HepG2 (cell line): Measurements from ENCODE around the gene USP11. TPM values are rescaled to one million over a fixed set of nuclear protein-coding genes. Genes with fewer than 3 reads are reported as not detected.

Experiments used
- DMTF1 ChIP-seq: sonication (generic); formaldehyde crosslinking; IDR thresholded peaks from 2 replicates; pipeline ENCODE4 v1.4.0; 2020; ENCODE audit warnings: mild to moderate bottlenecking, missing genetic modification reagents
- ELF4 ChIP-seq: sonication (generic); formaldehyde crosslinking; IDR thresholded peaks from 2 replicates; pipeline ENCODE4 v1.5.0; 2020; ENCODE audit warnings: missing genetic modification reagents, mild to moderate bottlenecking, moderate library complexity, borderline replicate concordance
- ETS1 ChIP-seq: sonication (generic); formaldehyde crosslinking; IDR thresholded peaks from 2 replicates; pipeline ENCODE4 v1.4.0; 2020; ENCODE audit warnings: missing genetic modification reagents
- FLYWCH1 ChIP-seq: sonication (generic); formaldehyde crosslinking; IDR thresholded peaks from 2 replicates; pipeline ENCODE4 v1.8.1; 2023; ENCODE audit warnings: mild to moderate bottlenecking, missing genetic modification reagents
- HNRNPUL1 ChIP-seq: fragments of 200-400 bp; formaldehyde crosslinking; IDR thresholded peaks from 2 replicates; pipeline ENCODE4 v1.6.1; 2017; ENCODE audit warnings: low read depth, mild to moderate bottlenecking, low read length, moderate library complexity
- KAT2B ChIP-seq: fragments of 150-350 bp; IDR thresholded peaks from 2 replicates; pipeline ENCODE4 v1.6.1; 2014; ENCODE audit warnings: low read depth, low read length, borderline replicate concordance
- MIER3 ChIP-seq: IDR thresholded peaks from 2 replicates; pipeline ENCODE4 v1.6.1; 2016; ENCODE audit warnings: missing compliant biosample characterization, borderline replicate concordance
- NFE2 ChIP-seq: sonication (generic); formaldehyde crosslinking; IDR thresholded peaks from 2 replicates; pipeline ENCODE4 v1.4.0; 2020; ENCODE audit warnings: missing genetic modification reagents
- PLSCR1 ChIP-seq: sonication (generic); formaldehyde crosslinking; IDR thresholded peaks from 2 replicates; pipeline ENCODE4 v1.5.0; 2020; ENCODE audit warnings: missing genetic modification reagents, mild to moderate bottlenecking, borderline replicate concordance
- RARA ChIP-seq: IDR thresholded peaks from 2 replicates; pipeline ENCODE4 v1.6.1; 2016; ENCODE audit warnings: missing genetic modification reagents, missing compliant biosample characterization
- RXRA ChIP-seq: sonication (generic); formaldehyde crosslinking; IDR thresholded peaks from 2 replicates; pipeline ENCODE4 v1.5.1; 2020; ENCODE audit warnings: missing genetic modification reagents
- SP2 ChIP-seq: sonication (generic); formaldehyde crosslinking; IDR thresholded peaks from 2 replicates; pipeline ENCODE4 v1.5.1; 2020; ENCODE audit warnings: mild to moderate bottlenecking, missing genetic modification reagents
- SP4 ChIP-seq: sonication (generic); formaldehyde crosslinking; IDR thresholded peaks from 2 replicates; pipeline ENCODE4 v1.8.1; 2023; ENCODE audit warnings: mild to moderate bottlenecking, missing genetic modification reagents
- SUZ12 ChIP-seq: fragments of 150-350 bp; IDR thresholded peaks from 2 replicates; pipeline ENCODE4 v1.6.1; 2014; ENCODE audit warnings: low read depth, low read length
- U2AF1 ChIP-seq: fragments of 200-400 bp; formaldehyde crosslinking; optimal IDR thresholded peaks from 2 replicates; pipeline ENCODE3; 2017; ENCODE audit warnings: mild to moderate bottlenecking, low read depth, low read length
- ZBTB20 ChIP-seq: sonication (generic); formaldehyde crosslinking; IDR thresholded peaks from 2 replicates; pipeline ENCODE4 v1.8.1; 2023; ENCODE audit warnings: missing genetic modification reagents, low read depth, mild to moderate bottlenecking, borderline replicate concordance
- ZNF264 ChIP-seq: sonication (generic); formaldehyde crosslinking; IDR thresholded peaks from 2 replicates; pipeline ENCODE4 v1.4.0; 2020; ENCODE audit warnings: missing genetic modification reagents
- ZNF317 ChIP-seq: sonication (generic); formaldehyde crosslinking; IDR thresholded peaks from 2 replicates; pipeline ENCODE4 v1.5.0; 2020; ENCODE audit warnings: mild to moderate bottlenecking, missing genetic modification reagents
- ZNF446 ChIP-seq: sonication (generic); formaldehyde crosslinking; IDR thresholded peaks from 2 replicates; pipeline ENCODE4 v1.5.0; 2020; ENCODE audit warnings: mild to moderate bottlenecking, missing genetic modification reagents
- ZNF562 ChIP-seq: sonication (generic); formaldehyde crosslinking; IDR thresholded peaks from 2 replicates; pipeline ENCODE4 v1.8.0; 2022; ENCODE audit warnings: missing genetic modification reagents, borderline replicate concordance
- ZNF800 ChIP-seq: sonication (generic); formaldehyde crosslinking; IDR thresholded peaks from 2 replicates; pipeline ENCODE4 v1.4.0; 2020; ENCODE audit warnings: missing genetic modification reagents
- polyA plus RNA-seq, 8 experiments: library from polyadenylated mRNA; depleted of rRNA in 3 of 8; stranded (reverse) in 7 of 8; unstranded in 1 of 8; fragments of >200 nt; fragmentation: Illumina TruSeq in 4 of 8; extraction: Trizol in 4 of 8; gene quantifications; 2 replicates each; pipeline versions ENCODE4 v1.2.1 to v1.2.3, GENCODE V29; 2011 to 2016; ENCODE audit warnings: low read depth in 4 of 8, missing spikeins in 1 of 8, mixed read lengths in 1 of 8; ENCODE audit not compliant: insufficient read depth in 1 of 8
- total RNA-seq, 5 experiments: library from RNA; depleted of rRNA; stranded (reverse); fragments of >200 nt; fragmentation: Illumina TruSeq; extraction: Trizol; gene quantifications; 2 replicates each; pipeline ENCODE4 v1.2.3, GENCODE V29; 2016; ENCODE audit warnings: low read depth in 1 of 5
- TF ChIP-seq, protein P1 (sequence below): sonication (generic); formaldehyde crosslinking; IDR thresholded peaks from 2 replicates; pipeline ENCODE4 v1.8.0; 2022; ENCODE audit warnings: mild to moderate bottlenecking, missing genetic modification reagents; ENCODE audit not compliant: insufficient replicate concordance
- TF ChIP-seq, protein P2 (sequence below): IDR thresholded peaks from 2 replicates; pipeline ENCODE4 v1.6.1; 2016; ENCODE audit warnings: missing genetic modification reagents, missing compliant biosample characterization

USP11 gene
- total and polyA plus RNA-seq, 2 of the 13 experiments (the other 11 are each of a cell fraction or from before 2014, with no cell fraction given), result 23.8 to 31.7 TPM

DNA sequence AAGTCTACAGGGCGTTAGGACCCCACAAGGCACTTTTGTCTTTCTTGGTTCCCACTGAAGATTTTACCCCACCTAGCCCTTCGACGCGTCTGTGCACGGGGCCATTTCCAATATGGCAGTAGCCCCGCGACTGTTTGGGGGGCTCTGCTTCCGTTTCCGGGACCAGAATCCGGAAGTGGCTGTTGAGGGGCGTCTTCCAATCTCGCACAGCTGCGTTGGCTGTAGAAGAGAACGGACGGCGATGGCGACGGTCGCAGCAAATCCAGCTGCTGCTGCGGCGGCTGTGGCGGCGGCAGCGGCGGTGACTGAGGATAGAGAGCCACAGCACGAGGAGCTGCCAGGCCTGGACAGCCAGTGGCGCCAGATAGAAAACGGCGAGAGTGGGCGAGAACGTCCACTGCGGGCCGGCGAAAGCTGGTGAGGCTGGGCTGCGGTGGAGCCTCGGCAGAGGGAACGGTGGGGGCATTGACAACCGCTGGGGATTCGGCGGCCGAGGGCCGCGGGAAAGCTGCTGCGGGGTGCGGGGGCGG is at the start of gene USP11 (continued):
- no peak for TF ChIP-seq U2AF1
- TF ChIP-seq, protein P1, sequence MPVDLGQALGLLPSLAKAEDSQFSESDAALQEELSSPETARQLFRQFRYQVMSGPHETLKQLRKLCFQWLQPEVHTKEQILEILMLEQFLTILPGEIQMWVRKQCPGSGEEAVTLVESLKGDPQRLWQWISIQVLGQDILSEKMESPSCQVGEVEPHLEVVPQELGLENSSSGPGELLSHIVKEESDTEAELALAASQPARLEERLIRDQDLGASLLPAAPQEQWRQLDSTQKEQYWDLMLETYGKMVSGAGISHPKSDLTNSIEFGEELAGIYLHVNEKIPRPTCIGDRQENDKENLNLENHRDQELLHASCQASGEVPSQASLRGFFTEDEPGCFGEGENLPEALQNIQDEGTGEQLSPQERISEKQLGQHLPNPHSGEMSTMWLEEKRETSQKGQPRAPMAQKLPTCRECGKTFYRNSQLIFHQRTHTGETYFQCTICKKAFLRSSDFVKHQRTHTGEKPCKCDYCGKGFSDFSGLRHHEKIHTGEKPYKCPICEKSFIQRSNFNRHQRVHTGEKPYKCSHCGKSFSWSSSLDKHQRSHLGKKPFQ (CRISPR knock-in tag), result no peak
- TF ChIP-seq SP2 (CRISPR knock-in tag), result peak; percentile 24; the same call in 1 of the 2 replicates
- no peak for TF ChIP-seq ELF4
- TF ChIP-seq SP4 (CRISPR knock-in tag), result no peak; the same call in 1 of the 2 replicates
- no peak for TF ChIP-seq SUZ12
- no peak for TF ChIP-seq HNRNPUL1
- no peak for TF ChIP-seq ZNF562 (CRISPR knock-in tag)
- TF ChIP-seq NFE2, result no peak
- no peak for TF ChIP-seq ZNF446 (CRISPR knock-in tag)
- TF ChIP-seq ZNF317, result no peak
- TF ChIP-seq, protein P2, sequence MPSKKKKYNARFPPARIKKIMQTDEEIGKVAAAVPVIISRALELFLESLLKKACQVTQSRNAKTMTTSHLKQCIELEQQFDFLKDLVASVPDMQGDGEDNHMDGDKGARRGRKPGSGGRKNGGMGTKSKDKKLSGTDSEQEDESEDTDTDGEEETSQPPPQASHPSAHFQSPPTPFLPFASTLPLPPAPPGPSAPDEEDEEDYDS (CRISPR knock-in tag), result no peak
- TF ChIP-seq MIER3, result no peak
- no peak for TF ChIP-seq RXRA (CRISPR knock-in tag)
- TF ChIP-seq KAT2B, result no peak
- TF ChIP-seq RARA (CRISPR knock-in tag), result 0 out of 2 replicates have a peak, but pooled peaks have one; percentile 8
- TF ChIP-seq DMTF1 (CRISPR knock-in tag), result no peak
- TF ChIP-seq ZBTB20 (CRISPR knock-in tag), result 0 out of 2 replicates have a peak, but pooled peaks have one; percentile 38
- TF ChIP-seq PLSCR1 (CRISPR knock-in tag), result no peak
- no peak for TF ChIP-seq FLYWCH1 (CRISPR knock-in tag)
- TF ChIP-seq ZNF800, result no peak
- TF ChIP-seq ZNF264 (CRISPR knock-in tag), result 0 out of 2 replicates have a peak, but pooled peaks have one; percentile 30
- no peak for TF ChIP-seq ETS1 (CRISPR knock-in tag)
